HepG2 (cell line): ENCODE measurements around the gene NT5C. TPM values are rescaled to one million over a fixed set of nuclear protein-coding genes. Genes with fewer than 3 reads are reported as not detected.

ENCODE experiments used
- CREB3 ChIP-seq: sonication (generic); formaldehyde crosslinking; IDR thresholded peaks from 2 replicates; pipeline ENCODE4 v1.5.0; 2020; ENCODE audit warnings: missing genetic modification reagents
- EP300 ChIP-seq, 3 experiments: sonication (generic) in 1 of 3; formaldehyde crosslinking in 1 of 3; IDR thresholded peaks; 2 replicates each; pipeline versions ENCODE4 v1.5.1 to v1.6.1; 2011 to 2020; ENCODE audit warnings: low read depth in 2 of 3, low read length in 2 of 3, borderline replicate concordance in 1 of 3, improper control_type of control experiment in 1 of 3, mild to moderate bottlenecking in 1 of 3, missing genetic modification reagents in 1 of 3, moderate library complexity in 1 of 3
- MAFF ChIP-seq: IDR thresholded peaks from 2 replicates; pipeline ENCODE4 v1.6.1; 2011; ENCODE audit warnings: low read depth, low read length, improper control_type of control experiment
- PTBP1 ChIP-seq: fragments of 200-400 bp; formaldehyde crosslinking; IDR thresholded peaks from 2 replicates; pipeline ENCODE4 v1.6.1; 2018; ENCODE audit warnings: low read length, low read depth; ENCODE audit not compliant: poor library complexity, severe bottlenecking
- SSRP1 ChIP-seq: IDR thresholded peaks from 2 replicates; pipeline ENCODE4 v1.6.1; 2016; ENCODE audit warnings: control low read depth
- ZNF121 ChIP-seq: sonication (generic); formaldehyde crosslinking; IDR thresholded peaks from 2 replicates; pipeline ENCODE4 v1.5.0; 2020; ENCODE audit warnings: mild to moderate bottlenecking, missing genetic modification reagents
- ZNF230 ChIP-seq: sonication (generic); formaldehyde crosslinking; IDR thresholded peaks from 2 replicates; pipeline ENCODE4 v1.4.0; 2020; ENCODE audit warnings: mild to moderate bottlenecking, missing genetic modification reagents
- ZNF501 ChIP-seq: sonication (generic); formaldehyde crosslinking; IDR thresholded peaks from 2 replicates; pipeline ENCODE4 v1.5.1; 2020; ENCODE audit warnings: mild to moderate bottlenecking, moderate library complexity, missing genetic modification reagents
- ZNF530 ChIP-seq: sonication (generic); formaldehyde crosslinking; IDR thresholded peaks from 2 replicates; pipeline ENCODE4 v1.5.0; 2020; ENCODE audit warnings: low read depth, mild to moderate bottlenecking, missing genetic modification reagents
- ZNF569 ChIP-seq: sonication (generic); formaldehyde crosslinking; IDR thresholded peaks from 2 replicates; pipeline ENCODE4 v1.5.0; 2020; ENCODE audit warnings: mild to moderate bottlenecking, missing genetic modification reagents, moderate library complexity, borderline replicate concordance
- ZNF589 ChIP-seq: sonication (generic); formaldehyde crosslinking; conservative IDR thresholded peaks from 2 replicates; pipeline ENCODE4 v1.8.0; 2022; ENCODE audit warnings: mild to moderate bottlenecking, moderate library complexity, missing genetic modification reagents
- ZNF639 ChIP-seq: conservative IDR thresholded peaks from 2 replicates; pipeline ENCODE4 v1.6.1; 2018; ENCODE audit warnings: missing genetic modification reagents
- ZNF768 ChIP-seq: sonication (generic); formaldehyde crosslinking; IDR thresholded peaks from 2 replicates; pipeline ENCODE4 v1.4.0; 2020; ENCODE audit warnings: missing genetic modification reagents
- polyA plus RNA-seq, 8 experiments: library from polyadenylated mRNA; depleted of rRNA in 3 of 8; stranded (reverse) in 7 of 8; unstranded in 1 of 8; fragments of >200 nt; fragmentation: Illumina TruSeq in 4 of 8; extraction: Trizol in 4 of 8; gene quantifications; 2 replicates each; pipeline versions ENCODE4 v1.2.1 to v1.2.3, GENCODE V29; 2011 to 2016; ENCODE audit warnings: low read depth in 4 of 8, missing spikeins in 1 of 8, mixed read lengths in 1 of 8; ENCODE audit not compliant: insufficient read depth in 1 of 8
- total RNA-seq, 5 experiments: library from RNA; depleted of rRNA; stranded (reverse); fragments of >200 nt; fragmentation: Illumina TruSeq; extraction: Trizol; gene quantifications; 2 replicates each; pipeline ENCODE4 v1.2.3, GENCODE V29; 2016; ENCODE audit warnings: low read depth in 1 of 5
- TF ChIP-seq, protein P1 (sequence below): sonication (generic); formaldehyde crosslinking; IDR thresholded peaks from 2 replicates; pipeline ENCODE4 v1.8.0; 2023; ENCODE audit warnings: mild to moderate bottlenecking, missing genetic modification reagents
- TF ChIP-seq, protein P2 (sequence below): sonication (generic); formaldehyde crosslinking; IDR thresholded peaks from 2 replicates; pipeline ENCODE4 v1.4.0; 2020; ENCODE audit warnings: missing genetic modification reagents, borderline replicate concordance
- TF ChIP-seq, protein P3 (sequence below): sonication (generic); formaldehyde crosslinking; IDR thresholded peaks from 2 replicates; pipeline ENCODE4 v1.5.1; 2020; ENCODE audit warnings: missing genetic modification reagents, mild to moderate bottlenecking, borderline replicate concordance
- TF ChIP-seq, protein P4 (sequence below): sonication (generic); formaldehyde crosslinking; IDR thresholded peaks from 2 replicates; pipeline ENCODE4 v1.4.0; 2020; ENCODE audit warnings: mild to moderate bottlenecking, missing genetic modification reagents, borderline replicate concordance

NT5C gene
- total and polyA plus RNA-seq, 2 of the 13 experiments (the other 11 are each of a cell fraction or from before 2014, with no cell fraction given), result 42.8 to 48.6 TPM

GRCh38 chr17:75131278-75132017 is at the start of gene NT5C (continued):
- TF ChIP-seq, protein P1, sequence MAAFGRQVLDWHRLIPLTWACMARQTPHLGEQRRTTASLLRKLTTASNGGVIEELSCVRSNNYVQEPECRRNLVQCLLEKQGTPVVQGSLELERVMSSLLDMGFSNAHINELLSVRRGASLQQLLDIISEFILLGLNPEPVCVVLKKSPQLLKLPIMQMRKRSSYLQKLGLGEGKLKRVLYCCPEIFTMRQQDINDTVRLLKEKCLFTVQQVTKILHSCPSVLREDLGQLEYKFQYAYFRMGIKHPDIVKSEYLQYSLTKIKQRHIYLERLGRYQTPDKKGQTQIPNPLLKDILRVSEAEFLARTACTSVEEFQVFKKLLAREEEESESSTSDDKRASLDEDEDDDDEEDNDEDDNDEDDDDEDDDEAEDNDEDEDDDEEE, result peak; percentile 79
- TF ChIP-seq EP300 (IDR thresholded peaks at IDR 0.05; ENCODE audit: low read depth in 2 of 2, low read length in 2 of 2), result peak in 1 of 2 experiments; percentile 13; a peak in 1 of 4 replicates
- peak; percentile 34; the same call in 1 of the 2 replicates for TF ChIP-seq EP300 (CRISPR knock-in tag; IDR thresholded peaks at IDR 0.05; ENCODE audit: borderline replicate concordance)
- TF ChIP-seq CREB3 (CRISPR knock-in tag), result peak; percentile 87; the same call in 1 of the 2 replicates
- 0 out of 2 replicates have a peak, but pooled peaks have one; percentile 6 for TF ChIP-seq ZNF121
- no peak; the same call in 1 of the 2 replicates for TF ChIP-seq ZNF589
- no peak for TF ChIP-seq SSRP1 (CRISPR knock-in tag)
- TF ChIP-seq ZNF768 (CRISPR knock-in tag), result peak; percentile 71; the same call in 1 of the 2 replicates
- TF ChIP-seq, protein P2, sequence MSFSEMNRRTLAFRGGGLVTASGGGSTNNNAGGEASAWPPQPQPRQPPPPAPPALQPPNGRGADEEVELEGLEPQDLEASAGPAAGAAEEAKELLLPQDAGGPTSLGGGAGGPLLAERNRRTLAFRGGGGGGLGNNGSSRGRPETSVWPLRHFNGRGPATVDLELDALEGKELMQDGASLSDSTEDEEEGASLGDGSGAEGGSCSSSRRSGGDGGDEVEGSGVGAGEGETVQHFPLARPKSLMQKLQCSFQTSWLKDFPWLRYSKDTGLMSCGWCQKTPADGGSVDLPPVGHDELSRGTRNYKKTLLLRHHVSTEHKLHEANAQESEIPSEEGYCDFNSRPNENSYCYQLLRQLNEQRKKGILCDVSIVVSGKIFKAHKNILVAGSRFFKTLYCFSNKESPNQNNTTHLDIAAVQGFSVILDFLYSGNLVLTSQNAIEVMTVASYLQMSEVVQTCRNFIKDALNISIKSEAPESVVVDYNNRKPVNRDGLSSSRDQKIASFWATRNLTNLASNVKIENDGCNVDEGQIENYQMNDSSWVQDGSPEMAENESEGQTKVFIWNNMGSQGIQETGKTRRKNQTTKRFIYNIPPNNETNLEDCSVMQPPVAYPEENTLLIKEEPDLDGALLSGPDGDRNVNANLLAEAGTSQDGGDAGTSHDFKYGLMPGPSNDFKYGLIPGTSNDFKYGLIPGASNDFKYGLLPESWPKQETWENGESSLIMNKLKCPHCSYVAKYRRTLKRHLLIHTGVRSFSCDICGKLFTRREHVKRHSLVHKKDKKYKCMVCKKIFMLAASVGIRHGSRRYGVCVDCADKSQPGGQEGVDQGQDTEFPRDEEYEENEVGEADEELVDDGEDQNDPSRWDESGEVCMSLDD (CRISPR knock-in tag), result peak; percentile 52; the same call in 1 of the 2 replicates
- TF ChIP-seq MAFF, result no peak
- peak; percentile 88 for TF ChIP-seq ZNF639
- no peak for TF ChIP-seq ZNF530
- TF ChIP-seq, protein P3, sequence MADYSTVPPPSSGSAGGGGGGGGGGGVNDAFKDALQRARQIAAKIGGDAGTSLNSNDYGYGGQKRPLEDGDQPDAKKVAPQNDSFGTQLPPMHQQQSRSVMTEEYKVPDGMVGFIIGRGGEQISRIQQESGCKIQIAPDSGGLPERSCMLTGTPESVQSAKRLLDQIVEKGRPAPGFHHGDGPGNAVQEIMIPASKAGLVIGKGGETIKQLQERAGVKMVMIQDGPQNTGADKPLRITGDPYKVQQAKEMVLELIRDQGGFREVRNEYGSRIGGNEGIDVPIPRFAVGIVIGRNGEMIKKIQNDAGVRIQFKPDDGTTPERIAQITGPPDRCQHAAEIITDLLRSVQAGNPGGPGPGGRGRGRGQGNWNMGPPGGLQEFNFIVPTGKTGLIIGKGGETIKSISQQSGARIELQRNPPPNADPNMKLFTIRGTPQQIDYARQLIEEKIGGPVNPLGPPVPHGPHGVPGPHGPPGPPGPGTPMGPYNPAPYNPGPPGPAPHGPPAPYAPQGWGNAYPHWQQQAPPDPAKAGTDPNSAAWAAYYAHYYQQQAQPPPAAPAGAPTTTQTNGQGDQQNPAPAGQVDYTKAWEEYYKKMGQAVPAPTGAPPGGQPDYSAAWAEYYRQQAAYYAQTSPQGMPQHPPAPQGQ (CRISPR knock-in tag), result no peak
- TF ChIP-seq, protein P4, sequence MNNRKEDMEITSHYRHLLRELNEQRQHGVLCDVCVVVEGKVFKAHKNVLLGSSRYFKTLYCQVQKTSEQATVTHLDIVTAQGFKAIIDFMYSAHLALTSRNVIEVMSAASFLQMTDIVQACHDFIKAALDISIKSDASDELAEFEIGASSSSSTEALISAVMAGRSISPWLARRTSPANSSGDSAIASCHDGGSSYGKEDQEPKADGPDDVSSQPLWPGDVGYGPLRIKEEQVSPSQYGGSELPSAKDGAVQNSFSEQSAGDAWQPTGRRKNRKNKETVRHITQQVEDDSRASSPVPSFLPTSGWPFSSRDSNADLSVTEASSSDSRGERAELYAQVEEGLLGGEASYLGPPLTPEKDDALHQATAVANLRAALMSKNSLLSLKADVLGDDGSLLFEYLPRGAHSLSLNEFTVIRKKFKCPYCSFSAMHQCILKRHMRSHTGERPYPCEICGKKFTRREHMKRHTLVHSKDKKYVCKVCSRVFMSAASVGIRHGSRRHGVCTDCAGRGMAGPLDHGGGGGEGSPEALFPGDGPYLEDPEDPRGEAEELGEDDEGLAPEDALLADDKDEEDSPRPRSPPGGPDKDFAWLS (CRISPR knock-in tag), result peak; percentile 93; the same call in 1 of the 2 replicates
- 0 out of 2 replicates have a peak, but pooled peaks have one; percentile 30 for TF ChIP-seq ZNF230 (CRISPR knock-in tag)
- no peak for TF ChIP-seq ZNF569 (CRISPR knock-in tag)
- TF ChIP-seq ZNF501 (CRISPR knock-in tag), result no peak
- TF ChIP-seq PTBP1, result peak; percentile 30
